D721Med (cell line): ENCODE measurements around the gene CIDEA.

Source experiments
- DNase-seq: peaks from one replicate; pipeline ENCODE4 v3.0.0; 2011; ENCODE audit warnings: low spot score; ENCODE audit not compliant: insufficient read length
- FAIRE-seq: peaks from 2 replicates; lab custom pipeline; 2011; peaks lifted over from hg19 to GRCh38; lab: Jason Lieb, UNC
- CTCF ChIP-seq: IDR thresholded peaks from 2 replicates; pipeline ENCODE4 v1.5.1; 2012; ENCODE audit warnings: mild to moderate bottlenecking, control low read depth; ENCODE audit not compliant: insufficient read depth; ENCODE audit errors: missing control alignments

The CIDEA gene

GRCh38 chr18:12231040-12231882 is 22.9 kb upstream of the CIDEA start:
- no peak for FAIRE-seq
- no peak for DNase-seq
- TF ChIP-seq CTCF, result no peak

GRCh38 chr18:12231986-12232385 is 22.2 kb upstream of the CIDEA start:
- no peak for FAIRE-seq
- TF ChIP-seq CTCF, result no peak
- no peak for DNase-seq

GRCh38 chr18:12233378-12233777 is 20.8 kb upstream of the CIDEA start:
- no peak for TF ChIP-seq CTCF
- FAIRE-seq (no peak), DNase-seq (no peak)

GRCh38 chr18:12234451-12235190 is 19.5 kb upstream of the CIDEA start:
- no peak for TF ChIP-seq CTCF
- no peak for FAIRE-seq
- no peak for DNase-seq

GRCh38 chr18:12236141-12236540 is 18.0 kb upstream of the CIDEA start:
- DNase-seq (no peak), FAIRE-seq (no peak)
- TF ChIP-seq CTCF, result no peak

- DNase-seq (peak; percentile 52), FAIRE-seq (no peak)
- peak; percentile 69 for TF ChIP-seq CTCF
Observed at GRCh38 chr18:12236934-12237832, 17.0 kb upstream of the CIDEA start.
